D721Med (cell line): ENCODE results near the gene CELF3.

Experiments
- DNase-seq: peaks from one replicate; pipeline ENCODE4 v3.0.0; 2011; ENCODE audit warnings: low spot score; ENCODE audit not compliant: insufficient read length
- FAIRE-seq: peaks from 2 replicates; lab custom pipeline; 2011; peaks lifted over from hg19 to GRCh38; lab: Jason Lieb, UNC
- CTCF ChIP-seq: IDR thresholded peaks from 2 replicates; pipeline ENCODE4 v1.5.1; 2012; ENCODE audit warnings: mild to moderate bottlenecking, control low read depth; ENCODE audit not compliant: insufficient read depth; ENCODE audit errors: missing control alignments

CELF3 gene

GRCh38 chr1:151716771-151717631 is at the start of gene CELF3:
CELF3 (minus strand) TSS chr1:151716803; CDS start chr1:151716020, 783 bp downstream.
- no peak for TF ChIP-seq CTCF
- FAIRE-seq (peak; percentile 86), DNase-seq (peak; percentile 99)

- TF ChIP-seq CTCF: no peak
- DNase-seq: no peak
- FAIRE-seq: peak; percentile 60
Measured at GRCh38 chr1:151763990-151764389, 47.4 kb upstream of the CELF3 start.

GRCh38 chr1:151762941-151763921 is 46.6 kb upstream of the CELF3 start, which contains the start of gene MRPL9:
MRPL9 (minus strand) TSS chr1:151763496; CDS start chr1:151763479, 17 bp downstream.
- FAIRE-seq (no peak), DNase-seq (peak; percentile 97)
- TF ChIP-seq CTCF: no peak

- FAIRE-seq (no peak), DNase-seq (no peak)
- no peak for TF ChIP-seq CTCF
Measured at GRCh38 chr1:151760597-151761385, 44.2 kb upstream of the CELF3 start.

- no peak for FAIRE-seq
Measured at GRCh38 chr1:151759241-151759640, 42.6 kb upstream of the CELF3 start.

More at GRCh38 chr1:151759241-151759640, 42.6 kb upstream of the CELF3 start:
- TF ChIP-seq CTCF: no peak
- no peak for DNase-seq
